Mucosa of descending colon (tissue), 3 donors: ENCODE measurements around the gene KSR1. TPM values are rescaled to one million over a fixed set of nuclear protein-coding genes. Genes with fewer than 3 reads are reported as not detected.

Experiments
- ATAC-seq: fragments of 200-7000 bp; cut with Tn5 transposase; one replicate; pipeline ENCODE4 v1.9.1; 2020; ENCODE audit warnings: mild to moderate bottlenecking, moderate library complexity
- DNase-seq, 3 donors: peaks; one replicate each; pipeline ENCODE4 v3.0.0-alpha.2; 2020
- H3K36me3 ChIP-seq: fragments of 200-600 bp; one replicate; pipeline ENCODE4 v1.8.0; 2021; ENCODE audit warnings: low read depth, mild to moderate bottlenecking
- H3K4me1 ChIP-seq: fragments of 200-600 bp; one replicate; pipeline ENCODE4 v1.8.0; 2021; ENCODE audit warnings: low read depth, mild to moderate bottlenecking
- H3K4me3 ChIP-seq: fragments of 200-600 bp; one replicate; pipeline ENCODE4 v1.8.0; 2021; ENCODE audit warnings: mild to moderate bottlenecking
- H3K9me3 ChIP-seq: fragments of 200-600 bp; one replicate; pipeline ENCODE4 v1.8.0; 2021; ENCODE audit warnings: mild to moderate bottlenecking
- CTCF ChIP-seq: fragments of 200-600 bp; IDR thresholded peaks from one replicate; pipeline ENCODE4 v1.8.0; 2022; ENCODE audit warnings: antibody characterized with exemption, mild to moderate bottlenecking
- intact Hi-C, 2 donors: fragments of 100-400 bp; cut with DNase I in 1 of 2; cut with micrococcal nuclease in 1 of 2; formaldehyde crosslinking; loops; one replicate each; pipeline versions ENCODE4 v1.11.0 to v1.11.1; 2022; cut with DNase I, micrococcal nuclease
- total RNA-seq, 3 donors: library from RNA; stranded (reverse); fragmentation: NEBNext Ultra II Directional in 2 of 3; extraction: Animal tissue kit (Norgen Biotek cat#: 25700) in 2 of 3; gene quantifications; one replicate each; pipeline versions ENCODE4 v1.2.1 to v1.2.4, GENCODE V29; 2021 to 2023
- donor health status: DM: no; HTN: no; CAD: no; lungs with moderate emphysema.
- donor health status: DM: no; HTN: no; CAD: no.
- donor health status: DM: no; HTN: yes; CAD: no.

The KSR1 gene
- total RNA-seq, 3 donors from 2014 or later, result 20.5 to 50.4 (median 21.3) TPM

- H3K4me1 ChIP-seq, result peaks cover 25% of the 10 kb centered on the region
- no peak for DNase-seq
- no peak for ATAC-seq
- intact Hi-C loops, result no loop called here
- H3K36me3 ChIP-seq, result no peaks in the 10 kb centered on the region
- TF ChIP-seq CTCF, result no peak
- no peaks in the 10 kb centered on the region for H3K9me3 ChIP-seq
- no peak overlapping the region for H3K4me3 ChIP-seq
These were observed 74.6 kb downstream of the KSR1 start for GRCh38 chr17:27530764-27531391.

GRCh38 chr17:27531469-27531961 lies 75.3 kb downstream of the KSR1 start:
- Histone ChIP-seq H3K9me3 (no peaks in the 10 kb centered on the region), H3K4me1 (peaks cover 32% of the 10 kb centered on the region), H3K4me3 (no peak overlapping the region), H3K36me3 (no peaks in the 10 kb centered on the region)
- DNase-seq, result no peak
- intact Hi-C loops, result no loop called here
- TF ChIP-seq CTCF, result no peak
- ATAC-seq, result no peak

- Histone ChIP-seq H3K9me3 (no peaks in the 10 kb centered on the region), H3K4me3 (no peak overlapping the region), H3K4me1 (peaks cover 30% of the 10 kb centered on the region), H3K36me3 (no peaks in the 10 kb centered on the region)
- DNase-seq (peak in 2 of 3 donors; percentile 27 to 53), ATAC-seq (peak; percentile 11)
- intact Hi-C loops, result no loop called here
- no peak for TF ChIP-seq CTCF
These were observed 76.3 kb downstream of the KSR1 start for GRCh38 chr17:27532269-27533263.

- no peak for ATAC-seq
- no peak for TF ChIP-seq CTCF
- no peaks in the 10 kb centered on the region for H3K9me3 ChIP-seq
- intact Hi-C loops, result no loop called here
- H3K4me3 ChIP-seq, result no peak overlapping the region
- DNase-seq, result no peak
- H3K36me3 ChIP-seq, result no peaks in the 10 kb centered on the region
- H3K4me1 ChIP-seq, result peaks cover 34% of the 10 kb centered on the region
These were observed 77.9 kb downstream of the KSR1 start for GRCh38 chr17:27533874-27534815.
